Kidney glomerular epithelial cell (primary cell): ENCODE measurements around the gene RPLP1.

Source experiments
- DNase-seq: peaks from one replicate; lab custom pipeline; 2025; lab: John Stamatoyannopoulos, UW

The RPLP1 gene

DNA sequence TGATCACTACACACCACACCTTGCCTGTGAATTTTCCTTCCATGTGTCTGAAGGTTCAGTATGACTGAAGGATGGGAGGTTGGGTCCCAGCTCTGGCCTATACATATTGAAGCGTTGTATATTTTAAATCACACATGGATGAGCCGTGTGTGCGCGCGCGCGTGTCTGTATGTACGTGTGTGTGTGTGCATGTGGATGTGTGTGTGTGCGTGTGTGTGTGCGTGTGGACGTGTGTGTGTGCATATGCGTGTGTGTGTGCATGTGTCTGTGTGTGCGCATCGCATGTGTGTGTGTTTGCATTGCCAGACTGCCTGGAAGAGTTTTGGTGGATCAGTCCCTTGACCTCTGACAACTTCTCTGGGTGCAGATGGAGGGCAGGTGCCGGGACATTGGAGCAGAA, 45.7 kb downstream of the RPLP1 start:
- no peak for DNase-seq

DNA sequence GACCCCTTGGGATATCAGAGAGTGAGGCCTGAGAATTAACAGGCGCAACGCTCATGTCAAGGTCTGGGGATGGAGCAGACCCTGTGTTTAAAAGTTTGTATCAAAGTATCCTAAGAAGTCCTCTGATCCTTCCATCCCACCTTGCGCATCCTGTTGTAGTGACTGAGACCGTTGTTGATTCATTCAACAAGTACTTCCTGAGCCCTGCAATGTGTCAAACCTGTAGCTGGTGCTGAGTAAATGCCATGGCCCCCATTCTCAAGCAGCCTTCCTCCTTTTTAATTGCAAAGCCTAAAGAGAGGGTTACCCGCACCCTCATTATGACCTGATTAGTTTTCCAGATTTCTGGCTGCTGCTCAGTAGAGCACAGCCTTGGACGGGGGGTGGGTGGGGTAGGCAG, 46.4 kb downstream of the RPLP1 start:
- DNase-seq, result no peak

DNA sequence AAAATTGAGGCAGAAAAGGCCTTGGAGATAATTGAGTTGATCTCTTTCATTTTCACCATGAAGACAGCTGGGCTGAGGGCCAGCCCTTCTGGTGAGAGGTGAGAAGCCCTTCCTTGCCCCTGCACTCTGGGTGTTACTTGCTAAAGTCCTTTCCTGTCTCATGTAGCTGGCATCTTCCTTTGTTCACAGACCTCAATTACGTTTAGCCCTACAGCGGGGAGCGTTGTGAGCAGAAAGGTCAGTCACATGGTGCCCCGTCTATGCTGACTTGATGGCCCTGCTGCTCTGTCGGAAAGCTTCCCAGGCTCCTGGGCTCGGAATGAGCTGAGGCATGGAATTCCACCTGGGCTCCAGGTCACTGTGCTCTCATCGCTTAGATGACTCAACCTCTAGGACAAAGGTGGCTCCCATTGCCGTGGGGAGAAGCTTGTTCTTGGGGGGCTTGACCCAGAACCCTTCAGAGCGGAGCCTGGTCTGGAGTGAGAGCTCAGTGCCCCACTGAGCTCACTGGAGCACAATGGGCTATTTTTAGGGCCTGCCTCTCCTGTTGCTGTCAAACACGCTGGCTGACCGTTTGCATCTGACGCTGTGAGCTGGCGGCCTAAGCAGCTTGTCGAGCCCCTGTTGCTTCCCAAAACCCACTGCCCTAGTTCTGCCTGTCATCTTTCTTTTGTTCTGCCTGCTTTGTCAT, 47.0 kb downstream of the RPLP1 start:
- no peak for DNase-seq

DNA sequence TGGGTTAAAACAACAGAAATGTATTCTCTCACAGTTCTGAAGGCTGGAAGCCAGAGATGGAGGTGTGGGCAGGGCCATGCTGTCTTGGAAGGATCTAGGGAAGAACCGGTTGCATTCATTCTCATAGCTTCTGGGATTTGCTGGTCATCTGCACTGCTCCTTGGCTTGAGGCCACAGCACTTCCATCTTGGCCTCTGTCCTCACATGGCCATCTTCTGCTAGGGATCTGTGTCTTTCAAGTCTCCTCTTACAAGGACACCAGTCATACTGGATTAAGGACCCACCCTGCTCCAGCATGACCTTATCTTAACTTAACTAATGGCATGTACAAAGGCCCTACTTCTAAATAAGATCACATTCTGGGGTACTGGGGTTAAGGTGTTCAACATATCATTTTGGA, 47.7 kb downstream of the RPLP1 start:
- DNase-seq, result no peak

DNA sequence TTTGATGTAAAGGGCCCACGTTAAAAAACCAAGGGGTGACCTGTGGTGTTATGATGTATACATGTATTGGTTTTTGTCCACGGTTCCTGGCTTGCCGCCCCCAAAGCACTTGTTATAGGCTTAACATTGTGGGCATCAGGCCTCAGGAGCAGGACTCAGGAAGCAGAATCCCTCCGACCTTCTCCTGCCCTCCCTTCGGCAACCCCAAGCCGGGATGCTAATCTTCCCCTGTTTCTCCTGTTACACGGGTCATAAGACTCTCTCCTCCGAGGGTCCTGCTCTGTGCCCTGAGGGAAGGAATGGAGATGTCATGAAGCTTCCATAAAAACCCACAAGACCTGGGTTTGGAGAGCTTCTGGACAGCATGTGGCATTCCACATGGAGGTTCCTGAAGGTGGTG, 48.8 kb downstream of the RPLP1 start:
- no peak for DNase-seq

DNA sequence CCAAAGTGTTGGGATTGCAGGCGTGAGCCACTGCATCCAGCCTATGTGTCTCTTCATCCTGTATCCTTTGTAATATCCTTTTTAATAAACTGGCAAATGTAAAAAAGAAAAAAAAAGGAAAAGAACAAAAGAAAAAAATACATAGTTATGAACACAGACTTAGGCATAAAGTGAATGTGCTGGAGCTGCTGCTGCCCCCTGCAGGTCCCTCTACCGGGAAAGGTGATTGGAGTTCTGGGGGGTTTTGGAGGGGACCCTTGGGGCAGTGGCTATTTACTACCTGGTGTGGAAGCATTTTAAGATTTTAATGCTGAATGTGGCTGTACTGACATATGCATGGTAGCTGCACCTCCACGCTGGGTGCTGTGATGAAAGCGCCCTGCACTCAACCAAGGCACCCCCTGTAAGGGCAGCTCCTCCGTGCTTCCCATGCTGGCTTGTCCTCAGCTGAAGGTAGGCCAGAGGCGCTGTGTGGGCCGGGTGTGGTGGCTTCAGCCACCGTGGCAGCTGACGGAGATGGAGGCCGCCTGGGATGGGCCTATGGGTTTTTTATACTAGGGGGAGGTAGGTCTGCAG, 49.9 kb downstream of the RPLP1 start:
- DNase-seq, result no peak

DNA sequence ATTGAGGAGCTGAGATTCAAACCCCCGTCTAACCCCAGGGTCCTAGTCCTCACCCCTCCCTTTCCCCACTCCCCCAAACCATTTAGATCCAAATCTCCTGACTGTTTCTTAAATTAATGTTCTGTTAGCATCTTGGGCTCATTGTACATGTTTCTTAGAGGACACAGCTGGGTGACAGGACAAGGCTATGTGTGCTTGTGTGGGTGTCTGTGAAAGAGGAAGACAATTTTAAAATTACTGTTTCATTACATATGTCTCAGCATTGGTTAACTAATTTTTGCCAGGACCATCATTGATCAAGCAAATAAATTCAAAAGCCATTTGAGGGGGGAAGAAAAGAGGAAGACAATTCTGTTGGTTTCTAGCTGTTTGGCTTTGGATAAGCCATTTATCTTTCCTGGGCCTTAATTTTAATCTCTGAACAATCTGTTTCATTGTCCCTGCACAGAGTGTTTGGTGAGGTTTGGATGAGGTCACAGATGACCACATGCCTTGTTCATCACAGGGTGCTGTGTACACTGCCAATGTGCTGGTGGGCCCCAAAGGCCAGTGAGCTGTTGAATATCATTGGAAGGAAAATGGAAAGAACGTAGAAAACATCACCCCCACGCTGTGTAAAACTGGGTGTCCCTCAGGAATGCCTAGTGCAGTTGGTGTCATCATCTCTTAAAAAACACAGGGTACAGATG, 51.9 kb downstream of the RPLP1 start:
- DNase-seq, result no peak
